PC-3 (cell line): ENCODE measurements around the gene PRDM8. TPM values are rescaled to one million over a fixed set of nuclear protein-coding genes. Genes with fewer than 3 reads are reported as not detected.

Experiments used
- ATAC-seq: fragments of 200-7000 bp; cut with Tn5 transposase; 2 replicates; pipeline ENCODE4 v1.9.1; 2020; ENCODE audit warnings: mild to moderate bottlenecking, moderate library complexity
- BruUV-seq: library from RNA; stranded (reverse); fragments of 400-500 nt; replicated peaks from 2 replicates; lab custom pipeline; 2021; lab: Mats Ljungman, UMichigan
- CTCF ChIA-PET: fragments of 300-600 bp; sonication (Branson Sonifier 250); formaldehyde crosslinking; loops from one replicate; lab custom pipeline; 2022; ENCODE audit warnings: antibody characterized with exemption; lab: Charles Lee
- POLR2A ChIA-PET: fragments of 300-600 bp; sonication (Branson Sonifier 250); formaldehyde crosslinking; loops from one replicate; lab custom pipeline; 2022; ENCODE audit warnings: antibody characterized with exemption; ENCODE audit not compliant: unreplicated experiment; lab: Charles Lee
- DNase-seq: peaks from one replicate; pipeline ENCODE4 v3.0.0-alpha.2; 2015
- H2AFZ ChIP-seq: fragments of 300-600 bp; sonication (generic); 2 replicates; pipeline ENCODE4 v1.6.0; 2016; ENCODE audit warnings: antibody characterized with exemption, low read length
- H3F3A ChIP-seq: fragments of 300-600 bp; sonication (generic); one replicate; pipeline ENCODE4 v1.6.0; 2017; ENCODE audit warnings: antibody characterized with exemption, low read length, control low read depth, mild to moderate bottlenecking; ENCODE audit not compliant: unreplicated experiment
- H3K27ac ChIP-seq: fragments of 300-600 bp; sonication (generic); 2 replicates; pipeline ENCODE4 v1.5.1; 2016; ENCODE audit warnings: mild to moderate bottlenecking, low read length
- H3K27me3 ChIP-seq: fragments of 300-600 bp; sonication (generic); 2 replicates; pipeline ENCODE4 v1.6.1; 2016; ENCODE audit warnings: low read length, mixed read lengths
- H3K36me3 ChIP-seq: fragments of 300-600 bp; sonication (generic); 2 replicates; pipeline ENCODE4 v1.6.1; 2016; ENCODE audit warnings: low read depth, mixed run types, low read length, mixed read lengths
- H3K4me1 ChIP-seq: fragments of 300-600 bp; sonication (generic); 2 replicates; pipeline ENCODE4 v1.5.1; 2016; ENCODE audit warnings: low read length; ENCODE audit not compliant: insufficient read depth
- H3K4me2 ChIP-seq: fragments of 300-600 bp; sonication (generic); 2 replicates; pipeline ENCODE4 v1.6.0; 2016; ENCODE audit warnings: low read length
- H3K4me3 ChIP-seq: fragments of 300-600 bp; sonication (generic); 2 replicates; pipeline ENCODE4 v1.5.1; 2016; ENCODE audit warnings: mild to moderate bottlenecking, low read length, mixed read lengths
- H3K79me2 ChIP-seq: fragments of 300-600 bp; sonication (generic); 2 replicates; pipeline ENCODE4 v1.6.1; 2017; ENCODE audit warnings: low read length, mixed read lengths
- H3K9ac ChIP-seq: fragments of 300-600 bp; sonication (generic); 2 replicates; pipeline ENCODE4 v1.6.0; 2016; ENCODE audit warnings: mild to moderate bottlenecking, low read length
- H3K9me2 ChIP-seq: fragments of 300-600 bp; sonication (generic); replicated peaks from 2 replicates; pipeline ENCODE4 v1.6.1; 2016; ENCODE audit warnings: mixed run types, low read length, mixed read lengths
- H3K9me3 ChIP-seq: fragments of 300-600 bp; sonication (generic); 2 replicates; pipeline ENCODE4 v1.6.1; 2016; ENCODE audit warnings: low read length, mixed read lengths
- H4K20me1 ChIP-seq: fragments of 300-600 bp; sonication (generic); 2 replicates; pipeline ENCODE4 v1.6.1; 2016; ENCODE audit warnings: low read length, mixed read lengths
- EZH2 ChIP-seq: fragments of 300-600 bp; sonication (generic); IDR thresholded peaks from one replicate; pipeline ENCODE4 v1.6.1; 2017; ENCODE audit warnings: antibody characterized with exemption, mild to moderate bottlenecking, low read length; ENCODE audit not compliant: unreplicated experiment
- EZH2phosphoT487 ChIP-seq: fragments of 300-600 bp; sonication (generic); IDR thresholded peaks from 2 replicates; pipeline ENCODE4 v1.6.1; 2018; ENCODE audit warnings: mild to moderate bottlenecking, antibody characterized with exemption, low read length, borderline replicate concordance
- intact Hi-C: fragments of 100-400 bp; cut with micrococcal nuclease; formaldehyde crosslinking; loops from 2 replicates; pipeline ENCODE4 v1.9.0; 2023
- total RNA-seq: library from RNA; depleted of rRNA; stranded (reverse); fragments of >200 nt; gene quantifications from 2 replicates; pipeline ENCODE4 v1.2.3, GENCODE V29; 2014; rRNA removed
- TF ChIP-seq, protein P1 (sequence below): fragments of 300-600 bp; sonication (generic); conservative IDR thresholded peaks from 2 replicates; pipeline ENCODE4 v1.5.1; 2017; ENCODE audit warnings: antibody characterized with exemption, low read depth, mild to moderate bottlenecking, low read length

Gene PRDM8
- total RNA-seq, 1 experiment from 2014 or later = 8.9 TPM

DNA sequence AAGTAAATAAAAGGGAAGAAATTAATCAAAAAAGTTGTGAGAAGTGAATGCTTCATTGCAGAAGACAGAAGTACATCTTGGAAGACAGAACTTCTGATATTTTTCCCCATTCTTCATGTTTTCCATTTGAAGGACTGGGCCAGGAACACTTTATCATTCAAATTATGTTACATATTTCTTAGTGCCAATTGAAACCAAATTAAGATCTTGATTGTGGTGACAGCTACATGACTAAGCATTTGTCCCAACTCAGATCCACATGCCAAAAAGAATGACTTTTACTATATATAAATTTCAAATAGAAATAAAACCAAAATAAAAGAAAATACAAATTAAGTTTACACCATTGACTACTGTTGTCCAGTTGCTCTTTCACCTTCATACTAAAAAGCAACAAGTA lies 55.1 kb downstream of the PRDM8 start:
- no TSS peak for BruUV-seq
- POLR2A ChIA-PET = no interaction called here
- TF ChIP-seq EZH2phosphoT487 (no peak), EZH2 (no peak)
- TF ChIP-seq, protein P1, sequence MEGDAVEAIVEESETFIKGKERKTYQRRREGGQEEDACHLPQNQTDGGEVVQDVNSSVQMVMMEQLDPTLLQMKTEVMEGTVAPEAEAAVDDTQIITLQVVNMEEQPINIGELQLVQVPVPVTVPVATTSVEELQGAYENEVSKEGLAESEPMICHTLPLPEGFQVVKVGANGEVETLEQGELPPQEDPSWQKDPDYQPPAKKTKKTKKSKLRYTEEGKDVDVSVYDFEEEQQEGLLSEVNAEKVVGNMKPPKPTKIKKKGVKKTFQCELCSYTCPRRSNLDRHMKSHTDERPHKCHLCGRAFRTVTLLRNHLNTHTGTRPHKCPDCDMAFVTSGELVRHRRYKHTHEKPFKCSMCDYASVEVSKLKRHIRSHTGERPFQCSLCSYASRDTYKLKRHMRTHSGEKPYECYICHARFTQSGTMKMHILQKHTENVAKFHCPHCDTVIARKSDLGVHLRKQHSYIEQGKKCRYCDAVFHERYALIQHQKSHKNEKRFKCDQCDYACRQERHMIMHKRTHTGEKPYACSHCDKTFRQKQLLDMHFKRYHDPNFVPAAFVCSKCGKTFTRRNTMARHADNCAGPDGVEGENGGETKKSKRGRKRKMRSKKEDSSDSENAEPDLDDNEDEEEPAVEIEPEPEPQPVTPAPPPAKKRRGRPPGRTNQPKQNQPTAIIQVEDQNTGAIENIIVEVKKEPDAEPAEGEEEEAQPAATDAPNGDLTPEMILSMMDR = no peak

DNA sequence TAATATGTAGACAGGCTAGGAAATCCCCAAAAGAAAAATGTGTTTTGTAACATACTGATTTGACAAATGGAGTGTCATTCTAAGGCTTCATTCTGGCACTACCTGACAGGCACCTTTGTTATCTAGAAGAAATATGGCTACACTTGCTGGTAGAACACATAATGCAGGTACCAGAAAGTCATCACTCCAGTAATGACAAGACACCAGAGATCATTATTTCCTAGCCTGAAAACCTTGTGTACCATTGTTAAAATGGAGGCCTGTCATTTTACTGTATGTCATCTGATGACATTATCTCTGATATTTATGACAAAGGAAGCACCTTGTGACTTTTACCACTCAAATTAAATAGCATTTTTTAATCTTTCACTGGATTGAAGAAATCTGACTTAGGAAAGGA lies 55.6 kb downstream of the PRDM8 start:
- POLR2A ChIA-PET = no interaction called here
- BruUV-seq = no TSS peak
- H3K36me3 ChIP-seq = no peaks in the 10 kb centered on the region
- ATAC-seq = no peak
- H4K20me1 ChIP-seq = no peaks in the 10 kb centered on the region
- TF ChIP-seq EZH2phosphoT487 = no peak
- TF ChIP-seq EZH2 = no peak
- H3K9ac ChIP-seq = no peak overlapping the region
- no peaks in the 10 kb centered on the region for H3K27me3 ChIP-seq
- H3K9me2 ChIP-seq = no peaks in the 10 kb centered on the region
- CTCF ChIA-PET = interaction anchor here (0.6 kb wide), 2 partner anchors 18 to 58 kb away, joined by 3 read pairs; no protein-coding TSS in a partner anchor
- no peak overlapping the region for H3K4me3 ChIP-seq
- H3K27ac ChIP-seq = no peak overlapping the region
- no peak overlapping the region for H2AFZ ChIP-seq
- no peaks in the 10 kb centered on the region for H3K9me3 ChIP-seq
- H3K79me2 ChIP-seq = no peaks in the 10 kb centered on the region
- no peak for DNase-seq
- H3K4me1 ChIP-seq = peaks cover 16% of the 10 kb centered on the region
- H3F3A ChIP-seq = no peaks in the 10 kb centered on the region
- no peak overlapping the region for H3K4me2 ChIP-seq
- intact Hi-C loops = no loop called here

More for the DNA sequence above, 55.1 kb downstream of the PRDM8 start:
- DNase-seq (no peak), ATAC-seq (no peak)
- H3K4me1 ChIP-seq = peaks cover 16% of the 10 kb centered on the region
- no peaks in the 10 kb centered on the region for H4K20me1 ChIP-seq
- H3K27me3 ChIP-seq = no peaks in the 10 kb centered on the region
- no peaks in the 10 kb centered on the region for H3K36me3 ChIP-seq
- H3F3A ChIP-seq = no peaks in the 10 kb centered on the region
- H3K27ac ChIP-seq = no peak overlapping the region
- no peaks in the 10 kb centered on the region for H3K79me2 ChIP-seq
- no peak overlapping the region for H3K4me3 ChIP-seq
- intact Hi-C loops = no loop called here
- no peaks in the 10 kb centered on the region for H3K9me2 ChIP-seq
- no peaks in the 10 kb centered on the region for H3K9me3 ChIP-seq
- H3K4me2 ChIP-seq = no peak overlapping the region
- no peak overlapping the region for H2AFZ ChIP-seq
- CTCF ChIA-PET = interaction anchor here (0.6 kb wide), 2 partner anchors 17 to 58 kb away, joined by 3 read pairs; no protein-coding TSS in a partner anchor
- no peak overlapping the region for H3K9ac ChIP-seq

DNA sequence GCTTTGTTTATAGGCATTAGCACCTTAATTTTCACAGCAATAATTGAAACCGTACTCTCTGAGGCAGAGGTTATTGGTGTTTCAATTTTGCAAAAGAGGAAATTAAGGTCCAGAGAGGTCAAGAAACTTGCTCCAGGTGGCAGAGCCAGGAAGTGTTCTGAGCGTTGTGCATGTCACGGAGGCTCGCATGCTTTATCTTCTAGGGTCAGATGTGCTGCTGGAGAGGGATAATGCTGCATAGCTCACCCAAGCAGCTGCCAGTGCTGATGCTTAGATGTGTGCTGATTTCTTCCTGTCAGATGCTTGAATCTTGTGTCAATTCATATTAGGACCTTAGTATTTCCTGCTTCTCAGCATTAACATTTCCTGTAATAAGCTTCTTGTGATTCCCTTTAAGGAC lies 56.2 kb downstream of the PRDM8 start:
- Histone ChIP-seq H3F3A (no peaks in the 10 kb centered on the region), H3K79me2 (no peaks in the 10 kb centered on the region), H3K4me3 (no peak overlapping the region), H3K9ac (no peak overlapping the region), H3K4me1 (peaks cover 16% of the 10 kb centered on the region), H3K27me3 (no peaks in the 10 kb centered on the region), H2AFZ (no peak overlapping the region), H3K27ac (no peak overlapping the region), H3K36me3 (no peaks in the 10 kb centered on the region), H3K9me2 (no peaks in the 10 kb centered on the region), H4K20me1 (no peaks in the 10 kb centered on the region), H3K9me3 (no peaks in the 10 kb centered on the region), H3K4me2 (no peak overlapping the region)
- no peak for ATAC-seq
- CTCF ChIA-PET = no interaction called here
- POLR2A ChIA-PET = no interaction called here
- TF ChIP-seq EZH2phosphoT487 = no peak
- TF ChIP-seq, protein P1 = no peak
- no peak for TF ChIP-seq EZH2
- no peak for DNase-seq
- BruUV-seq = no TSS peak
- intact Hi-C loops = no loop called here

Other genes with a start within 250 kb of the PRDM8 start
- gene ANTXR2, start 124.3 kb upstream of the PRDM8 start, total RNA-seq = 43.9 and 56.3 TPM in 2 replicates
- gene FGF5, start 69.2 kb downstream of the PRDM8 start, total RNA-seq = 0.75 and 2.6 TPM in 2 replicates
- not detected in 2 replicates for gene CFAP299, start 138.2 kb downstream of the PRDM8 start, total RNA-seq